Measurements from ENCODE around the gene KIF26B.

Gene KIF26B

GRCh38 chr1:245577191-245578157 lies 422.7 kb downstream of the KIF26B start:
- Histone ChIP-seq H3K4me1 (ENCODE audit: control extremely low read depth in 1 of 4, control insufficient read depth in 4 of 4, insufficient read depth in 4 of 4, low read length in 3 of 4) (peaks cover 0 to 13% (median 3%) of the 10 kb centered on the region in 4 experiments), H3K27me3 (replicated peaks in 2 of 5; ENCODE audit: control insufficient read depth in 4 of 5, insufficient read depth in 5 of 5, low read length in 4 of 5) (no peaks in the 10 kb centered on the region), H3K4me3 (ENCODE audit: control insufficient read depth in 1 of 7, extremely low read depth in 1 of 7, insufficient read depth in 4 of 7, low read depth in 2 of 7, low read length in 6 of 7) (no peak overlapping the region), H3K27ac (ENCODE audit: insufficient read depth in 1 of 2, low read depth in 1 of 2, low read length in 2 of 2, poor library complexity in 1 of 2, severe bottlenecking in 2 of 2) (no peak overlapping the region), H3K36me3 (ENCODE audit: control insufficient read depth in 4 of 4, insufficient read depth in 4 of 4, low read length in 3 of 4) (no peaks in the 10 kb centered on the region), H3K9me3 (ENCODE audit: control extremely low read depth in 1 of 5, control insufficient read depth in 4 of 5, insufficient read depth in 2 of 5, low read depth in 1 of 5, low read length in 4 of 5) (no peaks in the 10 kb centered on the region)
- 93% methylated on average over 28 of the region's 34 CpGs for WGBS (ENCODE audit: insufficient coverage)
- ChIA-PET CTCF (interaction anchor here (0.7 kb wide), 1 partner anchor 18 kb away, joined by 3 read pairs; no protein-coding TSS in a partner anchor), POLR2A (interaction anchor here (0.6 kb wide), 1 partner anchor 35 kb away, joined by 3 read pairs; no protein-coding TSS in a partner anchor)
- DNase-seq, result no peak

- no peaks in the 10 kb centered on the region for H3K9me3 ChIP-seq (ENCODE audit: control extremely low read depth in 1 of 5, control insufficient read depth in 4 of 5, insufficient read depth in 2 of 5, low read depth in 1 of 5, low read length in 4 of 5)
Measured at GRCh38 chr1:245578308-245578707, 423.5 kb downstream of the KIF26B start.

GRCh38 chr1:245578771-245579170 lies 424.0 kb downstream of the KIF26B start:
- no peak overlapping the region for H3K4me3 ChIP-seq (ENCODE audit: control insufficient read depth in 1 of 7, extremely low read depth in 1 of 7, insufficient read depth in 4 of 7, low read depth in 2 of 7, low read length in 6 of 7)
- POLR2A ChIA-PET, result no interaction called here
- DNase-seq, result peak in 1 of 3 donors; percentile 13
- H3K27me3 ChIP-seq (replicated peaks in 2 of 5; ENCODE audit: control insufficient read depth in 4 of 5, insufficient read depth in 5 of 5, low read length in 4 of 5), result no peaks in the 10 kb centered on the region
- H3K27ac ChIP-seq (ENCODE audit: insufficient read depth in 1 of 2, low read depth in 1 of 2, low read length in 2 of 2, poor library complexity in 1 of 2, severe bottlenecking in 2 of 2), result no peak overlapping the region
- no peaks in the 10 kb centered on the region for H3K9me3 ChIP-seq (ENCODE audit: control extremely low read depth in 1 of 5, control insufficient read depth in 4 of 5, insufficient read depth in 2 of 5, low read depth in 1 of 5, low read length in 4 of 5)
- CTCF ChIA-PET, result interaction anchor here (1.1 kb wide), 1 partner anchor 421 kb away, joined by 3 read pairs; no protein-coding TSS in a partner anchor
- peaks cover 0 to 19% (median 5%) of the 10 kb centered on the region in 4 experiments for H3K4me1 ChIP-seq (ENCODE audit: control extremely low read depth in 1 of 4, control insufficient read depth in 4 of 4, insufficient read depth in 4 of 4, low read length in 3 of 4)
- H3K36me3 ChIP-seq (ENCODE audit: control insufficient read depth in 4 of 4, insufficient read depth in 4 of 4, low read length in 3 of 4), result no peaks in the 10 kb centered on the region

More at GRCh38 chr1:245578308-245578707, 423.5 kb downstream of the KIF26B start:
- Histone ChIP-seq H3K4me3 (ENCODE audit: control insufficient read depth in 1 of 7, extremely low read depth in 1 of 7, insufficient read depth in 4 of 7, low read depth in 2 of 7, low read length in 6 of 7) (no peak overlapping the region), H3K27me3 (replicated peaks in 2 of 5; ENCODE audit: control insufficient read depth in 4 of 5, insufficient read depth in 5 of 5, low read length in 4 of 5) (no peaks in the 10 kb centered on the region), H3K4me1 (ENCODE audit: control extremely low read depth in 1 of 4, control insufficient read depth in 4 of 4, insufficient read depth in 4 of 4, low read length in 3 of 4) (peaks cover 0 to 14% (median 3%) of the 10 kb centered on the region in 4 experiments), H3K27ac (ENCODE audit: insufficient read depth in 1 of 2, low read depth in 1 of 2, low read length in 2 of 2, poor library complexity in 1 of 2, severe bottlenecking in 2 of 2) (no peak overlapping the region), H3K36me3 (ENCODE audit: control insufficient read depth in 4 of 4, insufficient read depth in 4 of 4, low read length in 3 of 4) (no peaks in the 10 kb centered on the region)
- 100% methylated on average over 2 of the region's 3 CpGs for WGBS (ENCODE audit: insufficient coverage)
- ChIA-PET POLR2A (interaction anchor here (0.6 kb wide), 1 partner anchor 34 kb away, joined by 3 read pairs; no protein-coding TSS in a partner anchor), CTCF (no interaction called here)
- DNase-seq, result no peak

GRCh38 chr1:245579881-245580280 lies 425.1 kb downstream of the KIF26B start:
- no peak for DNase-seq
- Histone ChIP-seq H3K27ac (ENCODE audit: insufficient read depth in 1 of 2, low read depth in 1 of 2, low read length in 2 of 2, poor library complexity in 1 of 2, severe bottlenecking in 2 of 2) (no peak overlapping the region), H3K4me3 (ENCODE audit: control insufficient read depth in 1 of 7, extremely low read depth in 1 of 7, insufficient read depth in 4 of 7, low read depth in 2 of 7, low read length in 6 of 7) (no peak overlapping the region), H3K4me1 (ENCODE audit: control extremely low read depth in 1 of 4, control insufficient read depth in 4 of 4, insufficient read depth in 4 of 4, low read length in 3 of 4) (peaks cover 0 to 19% (median 6%) of the 10 kb centered on the region in 4 experiments), H3K27me3 (replicated peaks in 2 of 5; ENCODE audit: control insufficient read depth in 4 of 5, insufficient read depth in 5 of 5, low read length in 4 of 5) (no peaks in the 10 kb centered on the region), H3K36me3 (ENCODE audit: control insufficient read depth in 4 of 4, insufficient read depth in 4 of 4, low read length in 3 of 4) (no peaks in the 10 kb centered on the region), H3K9me3 (ENCODE audit: control extremely low read depth in 1 of 5, control insufficient read depth in 4 of 5, insufficient read depth in 2 of 5, low read depth in 1 of 5, low read length in 4 of 5) (no peaks in the 10 kb centered on the region)
- ChIA-PET CTCF (interaction anchor here (1.1 kb wide), 1 partner anchor 422 kb away, joined by 3 read pairs; no protein-coding TSS in a partner anchor), POLR2A (no interaction called here)
- 91% methylated on average over 7 of the region's 7 CpGs for WGBS (ENCODE audit: insufficient coverage)

GRCh38 chr1:245580651-245581050 lies 425.9 kb downstream of the KIF26B start:
- ChIA-PET POLR2A (no interaction called here), CTCF (no interaction called here)
- Histone ChIP-seq H3K36me3 (ENCODE audit: control insufficient read depth in 4 of 4, insufficient read depth in 4 of 4, low read length in 3 of 4) (no peaks in the 10 kb centered on the region), H3K4me1 (ENCODE audit: control extremely low read depth in 1 of 4, control insufficient read depth in 4 of 4, insufficient read depth in 4 of 4, low read length in 3 of 4) (peaks cover 0 to 19% (median 6%) of the 10 kb centered on the region in 4 experiments), H3K27me3 (replicated peaks in 2 of 5; ENCODE audit: control insufficient read depth in 4 of 5, insufficient read depth in 5 of 5, low read length in 4 of 5) (peaks cover 0 to 1% (median 0%) of the 10 kb centered on the region in 5 experiments), H3K9me3 (ENCODE audit: control extremely low read depth in 1 of 5, control insufficient read depth in 4 of 5, insufficient read depth in 2 of 5, low read depth in 1 of 5, low read length in 4 of 5) (no peaks in the 10 kb centered on the region), H3K27ac (ENCODE audit: insufficient read depth in 1 of 2, low read depth in 1 of 2, low read length in 2 of 2, poor library complexity in 1 of 2, severe bottlenecking in 2 of 2) (no peak overlapping the region), H3K4me3 (ENCODE audit: control insufficient read depth in 1 of 7, extremely low read depth in 1 of 7, insufficient read depth in 4 of 7, low read depth in 2 of 7, low read length in 6 of 7) (no peak overlapping the region)
- 83% methylated on average over 5 of the region's 6 CpGs for WGBS (ENCODE audit: insufficient coverage)
- DNase-seq, result no peak

GRCh38 chr1:245582026-245582425 lies 427.2 kb downstream of the KIF26B start:
- 89% methylated on average over 5 of the region's 7 CpGs for WGBS (ENCODE audit: insufficient coverage)
- no peaks in the 10 kb centered on the region for H3K36me3 ChIP-seq (ENCODE audit: control insufficient read depth in 4 of 4, insufficient read depth in 4 of 4, low read length in 3 of 4)
- POLR2A ChIA-PET, result no interaction called here
- no peak overlapping the region for H3K27ac ChIP-seq (ENCODE audit: insufficient read depth in 1 of 2, low read depth in 1 of 2, low read length in 2 of 2, poor library complexity in 1 of 2, severe bottlenecking in 2 of 2)
- no peak overlapping the region for H3K4me3 ChIP-seq (ENCODE audit: control insufficient read depth in 1 of 7, extremely low read depth in 1 of 7, insufficient read depth in 4 of 7, low read depth in 2 of 7, low read length in 6 of 7)
- no peaks in the 10 kb centered on the region for H3K9me3 ChIP-seq (ENCODE audit: control extremely low read depth in 1 of 5, control insufficient read depth in 4 of 5, insufficient read depth in 2 of 5, low read depth in 1 of 5, low read length in 4 of 5)
- H3K4me1 ChIP-seq (ENCODE audit: control extremely low read depth in 1 of 4, control insufficient read depth in 4 of 4, insufficient read depth in 4 of 4, low read length in 3 of 4), result peaks cover 0 to 19% (median 6%) of the 10 kb centered on the region in 4 experiments
- DNase-seq, result no peak
- CTCF ChIA-PET, result no interaction called here
- peaks cover 0 to 1% (median 0%) of the 10 kb centered on the region in 5 experiments for H3K27me3 ChIP-seq (replicated peaks in 2 of 5; ENCODE audit: control insufficient read depth in 4 of 5, insufficient read depth in 5 of 5, low read length in 4 of 5)

GRCh38 chr1:245583081-245583480 lies 428.3 kb downstream of the KIF26B start:
- Histone ChIP-seq H3K27me3 (replicated peaks in 2 of 5; ENCODE audit: control insufficient read depth in 4 of 5, insufficient read depth in 5 of 5, low read length in 4 of 5) (peaks cover 0 to 1% (median 0%) of the 10 kb centered on the region in 5 experiments), H3K4me3 (ENCODE audit: control insufficient read depth in 1 of 7, extremely low read depth in 1 of 7, insufficient read depth in 4 of 7, low read depth in 2 of 7, low read length in 6 of 7) (no peak overlapping the region), H3K4me1 (ENCODE audit: control extremely low read depth in 1 of 4, control insufficient read depth in 4 of 4, insufficient read depth in 4 of 4, low read length in 3 of 4) (peaks cover 0 to 16% (median 6%) of the 10 kb centered on the region in 4 experiments), H3K36me3 (ENCODE audit: control insufficient read depth in 4 of 4, insufficient read depth in 4 of 4, low read length in 3 of 4) (no peaks in the 10 kb centered on the region), H3K27ac (ENCODE audit: insufficient read depth in 1 of 2, low read depth in 1 of 2, low read length in 2 of 2, poor library complexity in 1 of 2, severe bottlenecking in 2 of 2) (no peak overlapping the region), H3K9me3 (ENCODE audit: control extremely low read depth in 1 of 5, control insufficient read depth in 4 of 5, insufficient read depth in 2 of 5, low read depth in 1 of 5, low read length in 4 of 5) (no peaks in the 10 kb centered on the region)
- WGBS (ENCODE audit: insufficient coverage), result 95% methylated on average over 6 of the region's 9 CpGs
- ChIA-PET CTCF (no interaction called here), POLR2A (no interaction called here)
- DNase-seq, result no peak

Data from common myeloid progenitor, CD34-positive (primary cell).